HG03342 (cell line): ENCODE data around the gene TUT1.
"Not testable (repeated sequence)": the region's sequence is repeated elsewhere in the genome, so short reads cannot be mapped to it uniquely, and the experiment has no call there.

ENCODE experiments used
- ATAC-seq: cut with Tn5 transposase; IDR thresholded peaks from one replicate; pipeline ENCODE4 v1.9.1; 2021; ENCODE audit warnings: mild to moderate bottlenecking, moderate library complexity; ENCODE audit not compliant: unreplicated experiment

The TUT1 gene, protein sequence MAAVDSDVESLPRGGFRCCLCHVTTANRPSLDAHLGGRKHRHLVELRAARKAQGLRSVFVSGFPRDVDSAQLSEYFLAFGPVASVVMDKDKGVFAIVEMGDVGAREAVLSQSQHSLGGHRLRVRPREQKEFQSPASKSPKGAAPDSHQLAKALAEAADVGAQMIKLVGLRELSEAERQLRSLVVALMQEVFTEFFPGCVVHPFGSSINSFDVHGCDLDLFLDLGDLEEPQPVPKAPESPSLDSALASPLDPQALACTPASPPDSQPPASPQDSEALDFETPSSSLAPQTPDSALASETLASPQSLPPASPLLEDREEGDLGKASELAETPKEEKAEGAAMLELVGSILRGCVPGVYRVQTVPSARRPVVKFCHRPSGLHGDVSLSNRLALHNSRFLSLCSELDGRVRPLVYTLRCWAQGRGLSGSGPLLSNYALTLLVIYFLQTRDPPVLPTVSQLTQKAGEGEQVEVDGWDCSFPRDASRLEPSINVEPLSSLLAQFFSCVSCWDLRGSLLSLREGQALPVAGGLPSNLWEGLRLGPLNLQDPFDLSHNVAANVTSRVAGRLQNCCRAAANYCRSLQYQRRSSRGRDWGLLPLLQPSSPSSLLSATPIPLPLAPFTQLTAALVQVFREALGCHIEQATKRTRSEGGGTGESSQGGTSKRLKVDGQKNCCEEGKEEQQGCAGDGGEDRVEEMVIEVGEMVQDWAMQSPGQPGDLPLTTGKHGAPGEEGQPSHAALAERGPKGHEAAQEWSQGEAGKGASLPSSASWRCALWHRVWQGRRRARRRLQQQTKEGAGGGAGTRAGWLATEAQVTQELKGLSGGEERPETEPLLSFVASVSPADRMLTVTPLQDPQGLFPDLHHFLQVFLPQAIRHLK

DNA sequence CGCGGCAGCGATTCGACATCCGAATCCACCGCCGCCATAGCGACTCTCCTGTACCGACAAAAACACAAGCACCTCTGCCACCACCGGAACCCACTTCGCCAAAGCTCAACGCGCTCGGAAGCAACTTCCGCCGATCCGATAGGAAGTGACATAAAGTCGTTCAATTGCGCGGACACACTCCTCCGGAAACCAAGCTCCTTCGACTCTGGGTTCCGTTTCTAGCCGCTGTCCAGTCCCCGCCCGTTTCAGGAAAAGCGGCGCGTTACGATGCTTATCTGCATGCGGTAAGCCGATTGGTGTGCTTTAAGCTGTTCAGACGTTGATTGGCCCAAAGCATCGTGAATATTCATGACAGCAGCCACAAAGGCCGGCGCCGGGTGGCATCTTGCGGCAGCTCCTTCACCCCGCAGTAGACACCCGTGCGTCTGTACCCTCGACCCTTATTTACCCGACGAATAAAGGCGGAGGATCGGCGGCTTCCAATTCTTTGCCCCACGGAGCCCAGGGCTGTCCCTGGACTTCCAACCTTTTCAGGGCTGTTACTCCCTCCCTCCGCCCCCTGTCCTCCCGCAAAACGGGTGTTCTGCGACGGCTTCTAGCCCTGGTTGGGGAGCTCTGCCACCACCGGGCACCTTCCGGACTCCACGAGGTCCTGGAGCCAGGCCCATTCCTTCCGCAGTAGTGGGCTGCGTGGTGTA, at the start of gene TUT1:
Gene TUT1, minus strand, starts transcription at position 76 of the 698 bp plus-strand sequence. Its CDS starts 38 bp downstream, at position 38.
- ATAC-seq = peak; percentile 83

DNA sequence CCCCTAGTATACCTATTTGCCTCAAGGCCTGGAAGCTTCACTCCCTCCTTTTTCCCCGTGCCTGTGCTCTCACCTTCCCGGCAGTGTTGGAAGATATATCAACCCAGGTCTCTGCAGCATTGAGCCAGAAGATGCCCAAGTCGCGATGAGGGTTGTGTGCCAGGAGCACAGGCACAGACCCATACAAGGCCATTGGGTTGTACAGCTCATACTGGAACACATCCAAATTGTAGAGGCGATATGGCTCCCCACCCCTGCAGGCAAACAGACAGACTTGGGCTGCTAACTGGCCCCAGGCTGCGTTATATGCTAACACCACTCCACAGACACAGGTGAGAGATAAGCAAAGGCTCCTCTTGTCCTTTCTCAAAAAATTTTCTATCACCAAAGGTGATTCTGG, 41.2 kb upstream of the TUT1 start:
- no peak for ATAC-seq

DNA sequence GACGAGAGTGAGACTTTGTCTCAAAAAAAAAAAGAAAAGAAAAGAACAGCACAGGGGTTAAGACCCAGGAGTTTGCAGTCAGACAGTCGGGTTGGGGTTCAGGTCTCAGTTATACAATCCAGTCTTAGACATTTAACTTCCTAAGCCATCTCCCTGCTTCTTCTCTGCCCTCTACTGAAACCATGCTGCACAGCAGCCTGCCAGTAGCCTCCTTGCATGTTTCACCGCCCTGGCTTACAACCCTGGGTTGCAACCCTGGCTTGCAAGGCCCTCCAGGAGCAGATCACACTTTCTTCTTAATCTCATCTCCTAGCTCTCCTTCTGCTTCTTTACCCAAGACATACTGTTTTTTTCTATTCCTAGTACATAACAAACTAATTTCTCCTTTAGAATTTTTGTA, 36.4 kb upstream of the TUT1 start:
- ATAC-seq = no peak

DNA sequence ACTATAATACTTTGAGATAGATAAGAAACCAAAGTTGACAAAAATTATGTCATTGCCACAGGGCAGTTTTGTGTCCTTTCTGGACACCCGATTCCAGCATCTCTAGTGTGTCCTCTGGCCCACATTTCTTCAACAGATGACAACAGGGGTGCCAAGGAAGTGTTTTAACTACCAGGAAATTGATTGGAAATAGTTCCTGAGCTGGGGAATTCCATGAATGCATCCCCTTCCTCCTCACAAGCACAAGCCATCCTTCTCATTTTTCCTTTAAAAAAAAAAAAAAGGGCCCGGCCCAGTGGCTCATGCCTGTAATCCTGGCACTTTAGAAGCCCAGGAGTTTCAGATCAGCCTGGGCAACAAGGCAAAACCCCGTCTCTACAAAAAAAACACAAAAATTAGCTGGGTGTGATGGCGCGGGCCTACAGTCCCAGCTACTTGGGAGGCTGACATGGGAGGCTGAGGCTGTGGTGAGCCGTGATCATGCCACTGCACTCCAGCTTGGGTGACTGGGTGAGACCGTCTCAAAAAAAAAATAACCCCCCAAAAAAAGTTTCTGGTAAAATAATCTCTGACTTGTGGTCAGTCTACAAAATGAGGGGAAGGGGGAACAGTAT, 31.3 kb upstream of the TUT1 start:
- no peak for ATAC-seq

DNA sequence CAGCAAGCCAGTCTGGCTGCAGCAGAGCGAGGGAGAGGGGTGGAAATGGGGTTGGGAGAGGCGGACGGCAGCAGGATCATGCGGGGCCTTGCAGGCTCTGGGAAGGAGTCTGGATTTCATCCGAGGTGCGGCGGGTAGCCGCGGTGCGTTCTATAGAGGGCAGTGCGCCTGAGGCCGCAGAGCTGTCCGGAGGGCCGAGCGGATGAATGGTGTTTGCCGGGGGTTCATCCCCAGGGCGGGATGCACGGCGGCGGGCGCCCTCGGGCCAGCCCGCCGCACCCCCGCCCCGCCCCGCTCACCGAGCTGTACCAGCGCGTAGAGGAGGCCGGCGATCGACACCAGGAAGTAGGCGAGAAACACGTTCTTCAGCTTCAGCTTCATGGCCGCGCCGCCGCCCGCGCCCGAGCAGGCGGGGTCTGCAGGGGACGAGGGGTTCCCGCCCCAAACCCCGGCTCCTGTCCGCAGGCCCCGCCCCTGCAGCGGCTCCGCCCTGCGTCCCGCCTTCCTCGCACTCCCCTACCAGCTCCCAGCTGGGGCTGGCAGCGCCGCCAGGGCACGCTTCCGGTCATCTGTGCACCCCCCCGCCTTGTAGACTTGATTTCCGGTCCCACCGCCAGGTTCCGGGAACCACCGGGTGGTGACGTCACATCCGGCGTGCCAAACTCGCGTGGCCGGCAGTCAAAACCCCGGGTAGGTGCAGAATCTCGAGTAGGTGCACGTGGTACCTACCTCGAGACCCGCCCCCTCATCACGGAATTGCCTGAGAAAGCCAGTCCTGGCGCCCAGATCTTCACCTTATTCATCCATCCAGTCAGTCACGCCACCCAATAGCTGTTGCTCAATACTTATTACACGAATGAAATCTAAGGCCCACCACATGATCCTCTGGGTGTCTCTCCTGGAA, 30.5 kb upstream of the TUT1 start, which contains the start of gene B3GAT3:
Gene B3GAT3, minus strand, starts transcription at position 420 of the 904 bp plus-strand sequence. Its CDS starts 39 bp downstream, at position 381.
- ATAC-seq = peak; percentile 92

DNA sequence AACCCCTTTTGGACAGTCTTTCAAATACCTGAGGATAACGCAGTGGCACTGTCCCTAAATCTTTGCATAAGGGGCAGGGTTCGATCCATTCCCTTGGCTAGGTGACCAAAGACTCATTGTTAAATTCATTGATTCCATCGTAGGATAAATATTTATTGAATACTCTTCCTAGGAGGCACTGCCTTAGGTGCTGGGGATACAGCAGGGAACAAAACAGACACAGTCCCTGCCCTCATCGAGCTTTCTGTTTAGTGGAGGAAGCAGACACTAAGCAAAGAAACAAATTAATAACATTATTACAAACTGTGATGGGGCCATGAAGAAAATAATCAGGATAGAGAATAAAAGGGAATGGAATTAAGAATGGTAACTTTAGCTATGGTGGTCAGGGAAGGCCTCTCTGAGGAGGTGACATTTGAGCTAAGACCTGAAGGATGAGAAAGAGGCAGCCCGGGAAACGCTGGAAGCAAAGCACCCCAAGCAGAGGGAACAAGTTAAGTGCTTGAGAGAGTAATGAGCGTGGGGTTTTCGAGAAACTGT, 29.8 kb upstream of the TUT1 start:
- ATAC-seq = no peak

DNA sequence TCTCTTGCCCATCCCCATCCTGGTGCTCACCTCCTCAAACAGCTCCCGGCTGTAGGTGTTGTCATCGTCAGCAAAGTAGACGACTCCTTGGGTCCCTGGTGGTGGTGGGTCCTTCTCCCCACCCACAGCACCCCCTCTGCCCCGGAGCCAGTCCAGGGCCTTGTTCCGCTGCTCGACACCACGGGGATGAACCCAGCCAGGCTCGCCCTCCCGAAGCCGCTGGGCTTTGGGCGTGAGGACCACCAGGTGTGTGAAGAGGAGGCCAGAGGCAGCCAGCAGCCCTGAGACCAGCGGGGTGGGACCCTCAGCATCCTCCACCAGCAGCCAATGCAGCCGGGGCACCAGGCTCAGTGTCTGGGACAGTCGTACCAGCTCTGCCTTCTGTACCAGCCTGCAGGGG, 25.6 kb upstream of the TUT1 start:
- not testable (repeated sequence) for ATAC-seq

DNA sequence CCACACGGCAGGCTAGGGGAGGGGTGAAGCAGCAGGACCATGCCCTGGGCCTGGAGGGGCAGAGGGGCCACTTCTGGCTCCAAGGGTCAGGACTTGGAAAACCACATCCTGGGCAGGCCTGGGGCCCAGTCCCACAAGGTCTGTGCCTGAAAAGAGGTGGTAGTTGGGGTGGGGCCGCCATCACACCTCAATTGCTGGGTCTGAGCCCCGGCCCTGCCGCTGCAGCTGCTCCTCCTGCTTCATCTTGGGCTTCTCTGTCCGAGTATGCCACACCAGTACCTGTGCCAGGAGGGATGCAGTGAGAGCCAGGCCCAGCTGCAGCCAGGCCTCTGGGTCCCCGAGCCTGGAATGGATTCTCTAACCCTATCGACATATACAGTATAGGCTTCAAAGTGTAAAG, 24.2 kb upstream of the TUT1 start:
- ATAC-seq = no peak

DNA sequence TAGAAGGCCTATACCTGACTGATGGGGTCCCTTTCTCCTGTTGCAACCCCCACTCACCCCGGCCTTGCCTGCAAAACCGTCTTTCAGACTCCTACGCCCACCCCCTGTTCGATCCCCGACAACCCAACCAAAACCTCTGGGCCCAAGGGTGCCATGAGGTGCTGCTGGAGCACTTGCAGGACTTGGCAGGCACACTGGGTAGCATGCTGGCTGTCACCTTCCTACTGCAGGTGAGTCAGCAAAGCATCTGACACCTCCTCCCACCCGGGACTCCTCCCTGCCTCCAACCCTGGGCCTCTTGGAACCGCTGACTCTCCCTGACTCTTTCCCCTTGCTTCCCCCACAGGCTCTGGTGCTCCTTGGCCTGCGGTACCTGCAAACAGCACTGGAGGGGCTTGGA, 23.0 kb upstream of the TUT1 start:
- no peak for ATAC-seq

DNA sequence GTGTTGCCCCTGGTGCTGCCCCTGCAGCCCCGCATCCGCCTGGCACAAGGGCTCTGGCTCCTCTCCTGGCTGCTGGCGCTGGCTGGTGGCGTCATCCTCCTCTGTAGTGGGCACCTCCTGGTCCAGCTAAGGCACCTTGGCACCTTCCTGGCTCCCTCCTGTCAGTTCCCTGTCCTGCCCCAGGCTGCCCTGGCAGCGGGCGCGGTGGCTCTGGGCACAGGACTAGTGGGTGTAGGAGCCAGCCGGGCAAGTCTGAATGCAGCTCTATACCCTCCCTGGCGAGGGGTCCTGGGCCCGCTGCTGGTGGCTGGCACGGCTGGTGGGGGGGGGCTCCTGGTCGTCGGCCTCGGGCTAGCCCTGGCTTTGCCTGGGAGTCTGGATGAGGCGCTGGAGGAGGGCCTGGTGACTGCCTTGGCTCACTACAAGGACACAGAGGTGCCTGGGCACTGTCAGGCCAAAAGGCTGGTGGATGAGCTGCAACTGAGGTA, 22.0 kb upstream of the TUT1 start:
- no peak for ATAC-seq

DNA sequence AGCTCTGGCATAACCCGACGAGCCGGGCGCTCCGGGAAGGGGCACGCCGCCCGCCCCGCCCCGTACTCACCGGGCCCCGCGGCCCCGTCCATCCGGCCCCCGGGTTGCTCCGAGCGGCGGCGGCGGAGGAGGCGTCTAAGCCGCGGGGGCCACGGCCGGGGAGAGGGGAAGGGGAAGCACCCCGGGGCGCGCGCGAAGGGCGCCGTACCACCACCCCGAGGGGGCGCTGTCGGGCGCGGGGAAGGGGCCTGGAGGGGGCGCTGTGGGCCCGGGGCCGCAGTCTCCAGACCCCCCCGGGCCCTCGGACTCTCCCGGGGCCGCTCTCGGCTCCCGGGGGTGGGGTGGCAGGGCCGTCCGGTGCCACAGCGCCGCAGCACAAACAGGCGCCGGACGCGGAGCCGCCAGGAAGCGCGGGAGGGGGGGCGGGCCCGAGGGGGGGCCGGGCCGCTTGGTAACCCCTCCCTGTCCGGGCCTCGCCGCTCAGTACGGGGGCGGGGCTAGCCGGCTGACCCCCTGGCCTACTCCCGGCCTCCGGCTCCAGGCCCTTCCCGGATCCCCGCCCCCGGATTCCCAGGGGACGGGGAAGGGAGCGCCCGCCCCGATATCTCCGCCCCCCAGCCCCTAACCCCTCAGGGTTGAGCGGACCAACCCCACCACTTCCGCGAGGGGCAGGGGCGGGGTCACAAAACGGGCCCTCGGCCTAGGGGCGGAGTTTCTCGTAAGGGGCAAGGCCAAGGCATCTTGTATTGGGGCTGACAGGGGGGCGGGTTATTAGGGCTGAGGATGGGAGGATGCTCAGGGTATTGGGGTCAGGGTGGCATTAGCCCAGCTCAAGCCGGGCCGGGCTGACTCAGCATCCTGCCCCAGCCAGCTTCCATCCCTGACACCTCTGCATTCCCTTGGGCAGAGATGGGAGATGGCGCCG, 21.3 kb upstream of the TUT1 start, which contains the start of the genes EML3 and ROM1:
Gene EML3, minus strand, starts transcription at position 410 of the 925 bp plus-strand sequence. Its CDS starts 318 bp downstream, at position 92.
Gene ROM1, plus strand, starts transcription at position 892 of the 925 bp plus-strand sequence. Its CDS starts 25 bp downstream, at position 917.
- peak; percentile 71 for ATAC-seq

DNA sequence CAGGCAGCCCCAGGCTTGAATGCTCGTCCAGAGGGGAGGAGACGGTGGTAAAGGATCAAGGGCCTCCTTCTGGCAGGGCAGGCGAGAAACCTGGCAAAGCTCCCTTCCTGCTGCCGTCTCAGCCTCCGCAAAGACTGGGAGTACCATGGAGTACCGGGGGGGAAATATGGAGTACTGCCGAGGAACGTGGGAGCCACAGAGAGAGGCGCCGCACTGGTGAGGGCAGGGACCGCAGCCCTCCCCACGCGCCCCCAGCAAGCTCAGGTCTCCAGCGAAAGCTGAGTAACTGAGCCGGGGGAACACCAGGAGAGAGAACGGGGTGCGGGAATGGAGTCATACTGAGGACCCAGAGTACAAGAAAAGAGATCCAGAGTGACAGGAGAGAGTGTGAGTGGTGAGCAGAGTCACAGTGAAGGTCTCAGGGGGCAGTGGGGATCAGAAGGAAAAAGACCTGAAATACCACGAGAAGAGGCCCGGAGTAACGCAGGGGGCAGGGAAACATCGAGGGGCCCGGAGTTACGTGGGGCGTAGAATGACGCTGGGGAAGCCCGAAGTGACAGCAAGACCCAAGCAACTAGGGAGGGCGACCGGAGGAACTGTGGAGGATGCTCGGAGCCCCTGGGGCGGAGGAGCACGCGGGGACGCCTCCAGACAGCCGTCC, 20.5 kb upstream of the TUT1 start:
- no peak for ATAC-seq

DNA sequence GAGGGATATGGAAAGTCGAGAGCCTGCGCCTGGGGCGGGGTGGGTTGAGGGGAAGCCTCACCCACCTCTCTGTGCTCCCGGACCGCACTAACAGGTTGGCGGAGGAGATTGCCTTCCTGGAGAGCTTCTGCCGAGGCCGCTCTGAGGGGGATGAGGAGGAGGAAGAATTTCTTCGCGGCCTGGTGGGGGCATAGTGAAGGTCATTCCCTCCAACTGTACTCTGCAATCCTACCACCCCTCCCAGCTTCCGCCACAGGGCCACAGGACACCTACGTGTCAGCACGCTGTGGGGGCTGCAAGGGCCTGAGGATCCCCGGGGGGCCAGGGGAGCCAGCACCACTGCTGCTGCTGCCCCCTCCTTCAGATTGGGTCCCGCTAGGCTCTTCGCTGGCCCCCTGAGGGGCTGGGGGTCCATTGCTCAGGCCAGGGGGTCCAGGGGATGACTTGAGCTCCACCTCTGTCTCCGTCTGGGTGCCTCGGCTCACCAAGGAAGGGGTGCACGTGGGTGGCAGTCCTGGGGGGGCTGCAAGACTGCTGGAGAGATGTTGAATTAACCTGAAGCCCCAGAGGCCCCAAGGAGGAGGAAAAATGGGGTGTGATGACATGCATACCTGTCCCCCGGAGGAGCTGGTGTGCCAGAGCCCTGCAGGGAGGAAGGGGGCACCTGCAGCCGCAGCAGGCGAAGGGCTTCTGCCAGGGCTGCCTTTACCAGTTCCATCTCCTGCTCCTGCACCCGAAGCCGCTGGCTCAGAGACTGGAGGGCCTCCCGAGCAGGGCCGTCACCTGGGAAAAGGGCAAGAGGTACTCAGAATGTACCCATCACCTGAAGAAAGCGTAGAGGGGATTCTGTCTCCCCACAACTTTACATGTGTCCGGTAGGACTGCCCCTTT, 19.7 kb upstream of the TUT1 start:
- ATAC-seq = no peak

DNA sequence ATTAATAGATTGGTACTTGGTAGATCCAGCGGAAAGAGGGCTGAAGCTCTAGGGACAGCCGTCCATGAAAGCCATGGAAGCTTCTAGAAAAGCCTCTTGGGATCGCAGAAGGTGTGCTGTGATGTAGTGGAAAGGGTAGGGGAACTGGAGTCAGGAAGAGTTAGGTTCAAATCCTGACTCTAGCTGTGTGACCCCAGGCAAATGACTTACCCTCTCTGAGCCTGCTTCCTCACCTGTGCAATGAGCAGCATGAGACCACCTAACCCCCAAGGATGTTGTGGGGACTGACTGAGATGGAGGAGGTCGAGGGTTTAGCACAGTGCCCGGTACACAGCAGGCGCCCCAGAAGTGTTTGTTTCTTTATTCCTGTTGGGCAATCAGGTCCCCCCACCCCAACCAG, 19.1 kb upstream of the TUT1 start:
- ATAC-seq = no peak

DNA sequence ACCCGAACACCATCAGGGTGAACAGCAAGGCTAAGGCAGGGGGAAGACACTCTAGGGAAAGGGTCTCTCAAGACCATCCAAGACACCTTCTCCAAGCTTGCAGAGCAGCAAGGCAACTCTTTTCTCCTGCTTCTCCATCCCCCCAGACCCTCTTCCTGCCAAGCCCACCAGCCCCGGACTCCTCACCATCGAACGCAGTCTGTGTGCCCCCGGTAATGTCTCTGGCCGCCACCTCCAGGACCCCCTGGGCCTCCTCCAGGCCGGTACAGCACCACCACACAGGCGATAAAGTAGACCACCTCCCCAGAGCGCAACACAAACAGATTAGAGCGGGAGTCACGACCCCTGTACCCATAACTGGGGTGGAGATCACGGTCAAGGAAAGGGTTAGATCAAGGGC, 17.5 kb upstream of the TUT1 start:
- ATAC-seq = no peak

DNA sequence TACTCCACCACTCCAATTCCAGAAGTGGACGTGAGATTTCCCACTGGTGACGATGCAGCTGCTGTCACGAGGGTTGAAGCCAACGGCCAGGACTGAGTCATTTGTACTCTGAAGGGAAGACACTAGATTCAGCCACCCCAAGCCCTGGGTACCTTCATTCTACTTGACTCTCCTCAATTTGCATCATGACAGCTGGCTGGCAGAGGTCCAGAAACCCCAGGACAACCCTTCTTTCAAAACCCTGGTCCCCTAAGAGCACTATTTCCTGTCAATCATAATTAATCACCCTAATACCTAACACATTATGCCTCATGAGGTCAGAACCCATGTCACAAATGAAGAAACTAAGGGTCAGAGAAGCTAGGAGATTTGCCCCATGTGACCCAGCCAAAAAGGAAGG, 16.4 kb upstream of the TUT1 start:
- ATAC-seq = no peak
